ENCODE results near the gene VIPR2.
"Not testable (repeated sequence)": the region's sequence is repeated elsewhere in the genome, so short reads cannot be mapped to it uniquely, and the experiment has no call there.

The VIPR2 gene

DNA sequence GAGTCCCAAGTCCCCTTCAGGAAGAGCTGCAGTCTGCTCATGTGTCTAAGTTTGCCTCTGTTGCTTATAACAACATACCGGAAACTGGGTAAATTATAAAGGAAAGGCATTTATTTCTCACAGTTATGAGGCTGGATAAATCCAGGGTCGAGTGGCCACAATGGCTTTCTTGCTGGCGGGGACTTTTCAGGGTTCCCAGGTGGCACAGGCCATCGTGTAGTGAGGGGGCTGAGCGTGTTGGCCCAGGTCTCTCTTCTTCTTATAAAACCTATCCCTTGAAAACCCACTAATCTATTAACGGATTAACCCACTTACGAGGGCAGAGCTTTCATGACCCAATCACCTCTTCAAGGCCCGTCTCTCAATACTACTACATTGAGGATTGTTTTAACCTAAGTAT is 8.7 kb downstream of the VIPR2 start:
- no peaks in the 10 kb centered on the region for H3F3A ChIP-seq (ENCODE audit: control insufficient read depth, insufficient read depth)
- H3K36me3 ChIP-seq (ENCODE audit: control insufficient read depth, low read length): no peaks in the 10 kb centered on the region
- no peaks in the 10 kb centered on the region for H3K27me3 ChIP-seq (ENCODE audit: control insufficient read depth, low read length)
- H3K4me3 ChIP-seq (ENCODE audit: low read length): no peak overlapping the region
- H3K27ac ChIP-seq (ENCODE audit: low read depth, low read length): no peak overlapping the region
- no peaks in the 10 kb centered on the region for H3K9me3 ChIP-seq (ENCODE audit: control insufficient read depth, insufficient read depth, low read length)
- H3K4me2 ChIP-seq (ENCODE audit: low read length): no peak overlapping the region
- no peaks in the 10 kb centered on the region for H3K9me2 ChIP-seq (replicated peaks; ENCODE audit: control insufficient read depth, low read length)
- no peaks in the 10 kb centered on the region for H3K79me2 ChIP-seq (ENCODE audit: control insufficient read depth, low read length)
- H3K4me1 ChIP-seq (ENCODE audit: control insufficient read depth, low read length): no peaks in the 10 kb centered on the region
- no peaks in the 10 kb centered on the region for H4K20me1 ChIP-seq (ENCODE audit: control insufficient read depth, insufficient read depth, low read depth, low read length)
- no peak for TF ChIP-seq EZH2phosphoT487 (IDR thresholded peaks at IDR 0.05; ENCODE audit: borderline replicate concordance, low read length)
- TF ChIP-seq, protein P1, sequence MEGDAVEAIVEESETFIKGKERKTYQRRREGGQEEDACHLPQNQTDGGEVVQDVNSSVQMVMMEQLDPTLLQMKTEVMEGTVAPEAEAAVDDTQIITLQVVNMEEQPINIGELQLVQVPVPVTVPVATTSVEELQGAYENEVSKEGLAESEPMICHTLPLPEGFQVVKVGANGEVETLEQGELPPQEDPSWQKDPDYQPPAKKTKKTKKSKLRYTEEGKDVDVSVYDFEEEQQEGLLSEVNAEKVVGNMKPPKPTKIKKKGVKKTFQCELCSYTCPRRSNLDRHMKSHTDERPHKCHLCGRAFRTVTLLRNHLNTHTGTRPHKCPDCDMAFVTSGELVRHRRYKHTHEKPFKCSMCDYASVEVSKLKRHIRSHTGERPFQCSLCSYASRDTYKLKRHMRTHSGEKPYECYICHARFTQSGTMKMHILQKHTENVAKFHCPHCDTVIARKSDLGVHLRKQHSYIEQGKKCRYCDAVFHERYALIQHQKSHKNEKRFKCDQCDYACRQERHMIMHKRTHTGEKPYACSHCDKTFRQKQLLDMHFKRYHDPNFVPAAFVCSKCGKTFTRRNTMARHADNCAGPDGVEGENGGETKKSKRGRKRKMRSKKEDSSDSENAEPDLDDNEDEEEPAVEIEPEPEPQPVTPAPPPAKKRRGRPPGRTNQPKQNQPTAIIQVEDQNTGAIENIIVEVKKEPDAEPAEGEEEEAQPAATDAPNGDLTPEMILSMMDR (IDR thresholded peaks at IDR 0.05; ENCODE audit: low read depth, low read length, poor library complexity, severe bottlenecking): no peak

DNA sequence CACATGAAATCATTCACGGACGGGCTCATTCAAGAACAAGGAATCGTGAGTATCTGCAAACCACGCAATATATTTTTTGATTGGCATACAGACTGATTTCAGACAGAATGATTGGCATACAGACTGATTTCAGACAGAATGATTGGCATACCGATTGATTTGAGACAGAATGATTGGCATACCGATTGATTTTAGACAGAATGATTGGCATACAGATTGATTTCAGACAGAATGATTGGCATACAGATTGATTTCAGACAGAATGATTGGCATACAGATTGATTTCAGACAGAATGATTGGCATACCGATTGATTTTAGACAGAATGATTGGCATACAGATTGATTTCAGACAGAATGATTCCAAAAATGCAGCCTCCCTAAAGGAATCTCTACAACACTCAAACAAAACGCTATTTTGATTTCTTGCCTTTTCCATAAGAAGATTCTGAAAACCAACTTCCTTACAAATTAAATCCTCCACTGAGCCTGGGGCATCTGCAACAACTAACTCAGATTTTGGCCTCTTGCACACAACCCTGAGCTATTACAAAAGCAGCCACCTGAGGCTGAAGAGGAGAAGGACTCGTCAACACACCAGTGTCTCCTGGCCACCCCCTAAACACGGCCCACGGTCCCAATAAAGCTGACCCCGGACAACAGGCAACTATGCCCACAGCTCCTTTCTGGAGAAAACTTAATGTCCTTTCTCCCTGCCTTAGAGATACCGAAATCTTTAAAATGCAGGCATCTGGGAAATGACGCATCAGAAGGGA is 11.8 kb downstream of the VIPR2 start:
- H3K4me3 ChIP-seq (ENCODE audit: low read length); H3K27me3 ChIP-seq (ENCODE audit: control insufficient read depth, low read length); H3K4me1 ChIP-seq (ENCODE audit: control insufficient read depth, low read length); H4K20me1 ChIP-seq (ENCODE audit: control insufficient read depth, insufficient read depth, low read depth, low read length); H3K36me3 ChIP-seq (ENCODE audit: control insufficient read depth, low read length); H3K79me2 ChIP-seq (ENCODE audit: control insufficient read depth, low read length); H3K27ac ChIP-seq (ENCODE audit: low read depth, low read length); H3K4me2 ChIP-seq (ENCODE audit: low read length); H3F3A ChIP-seq (ENCODE audit: control insufficient read depth, insufficient read depth); H3K9me2 ChIP-seq (replicated peaks; ENCODE audit: control insufficient read depth, low read length); H3K9me3 ChIP-seq (ENCODE audit: control insufficient read depth, insufficient read depth, low read length): not testable (repeated sequence)

DNA sequence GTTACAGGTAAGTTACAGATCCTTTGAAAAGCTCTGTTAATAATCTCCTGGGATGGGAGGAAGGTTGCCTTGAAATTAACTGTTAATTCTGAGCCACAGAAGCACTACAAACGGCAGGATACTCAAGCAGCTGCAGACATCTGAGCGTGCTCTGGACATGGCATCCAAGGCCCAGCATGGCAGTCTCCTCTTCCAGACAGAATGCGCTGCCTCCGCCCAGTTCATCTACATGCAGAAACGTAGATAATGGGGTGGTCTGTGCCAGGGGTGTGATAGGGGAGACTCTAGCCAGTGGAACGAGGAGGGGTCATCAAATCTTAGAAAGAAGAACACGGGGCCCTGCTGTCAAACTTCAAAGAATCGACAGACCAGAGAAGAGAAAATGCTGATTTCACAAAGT is 13.8 kb downstream of the VIPR2 start:
- H3K36me3 ChIP-seq (ENCODE audit: control insufficient read depth, low read length): no peaks in the 10 kb centered on the region
- no peaks in the 10 kb centered on the region for H3K4me1 ChIP-seq (ENCODE audit: control insufficient read depth, low read length)
- H3K9me3 ChIP-seq (ENCODE audit: control insufficient read depth, insufficient read depth, low read length): no peaks in the 10 kb centered on the region
- TF ChIP-seq, protein P1 (IDR thresholded peaks at IDR 0.05; ENCODE audit: low read depth, low read length, poor library complexity, severe bottlenecking): no peak
- no peak for TF ChIP-seq EZH2phosphoT487 (IDR thresholded peaks at IDR 0.05; ENCODE audit: borderline replicate concordance, low read length)
- no peak overlapping the region for H3K4me2 ChIP-seq (ENCODE audit: low read length)
- H3K4me3 ChIP-seq (ENCODE audit: low read length): no peak overlapping the region
- H3K9me2 ChIP-seq (replicated peaks; ENCODE audit: control insufficient read depth, low read length): no peaks in the 10 kb centered on the region
- H3F3A ChIP-seq (ENCODE audit: control insufficient read depth, insufficient read depth): no peaks in the 10 kb centered on the region
- H3K79me2 ChIP-seq (ENCODE audit: control insufficient read depth, low read length): no peaks in the 10 kb centered on the region
- no peaks in the 10 kb centered on the region for H4K20me1 ChIP-seq (ENCODE audit: control insufficient read depth, insufficient read depth, low read depth, low read length)
- no peak overlapping the region for H3K27ac ChIP-seq (ENCODE audit: low read depth, low read length)
- no peaks in the 10 kb centered on the region for H3K27me3 ChIP-seq (ENCODE audit: control insufficient read depth, low read length)

DNA sequence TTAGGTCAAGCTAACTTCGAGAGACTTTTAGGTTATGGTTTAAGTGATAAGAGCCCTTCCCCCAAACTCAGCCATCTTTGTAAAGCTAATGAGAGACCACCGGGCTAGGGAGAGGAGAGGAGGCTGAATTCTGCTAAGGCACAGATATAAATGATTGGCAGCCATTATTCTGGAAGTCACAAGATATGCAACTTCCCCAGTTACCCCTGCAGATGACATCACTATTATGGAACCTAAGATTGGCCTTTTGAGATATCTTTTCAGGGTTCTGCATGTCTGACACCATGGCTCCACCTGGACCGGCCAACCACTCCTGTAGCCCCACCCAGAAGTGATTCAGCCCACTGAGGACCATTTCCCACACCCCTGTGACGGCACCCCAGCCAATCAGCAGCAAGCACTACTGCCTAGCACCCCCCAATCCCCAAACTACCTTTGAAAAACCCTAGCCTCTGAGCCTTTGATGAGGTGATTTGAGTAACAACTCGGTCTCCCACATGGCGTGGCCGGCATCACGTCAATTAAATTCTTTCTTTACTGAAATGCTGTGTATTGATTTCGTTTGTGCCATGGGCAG is 14.4 kb downstream of the VIPR2 start:
- TF ChIP-seq, protein P1 (IDR thresholded peaks at IDR 0.05; ENCODE audit: low read depth, low read length, poor library complexity, severe bottlenecking): no peak
- TF ChIP-seq EZH2phosphoT487 (IDR thresholded peaks at IDR 0.05; ENCODE audit: borderline replicate concordance, low read length): no peak
- H3K79me2 ChIP-seq (ENCODE audit: control insufficient read depth, low read length): no peaks in the 10 kb centered on the region
- H3K36me3 ChIP-seq (ENCODE audit: control insufficient read depth, low read length): no peaks in the 10 kb centered on the region
- H3K9me2 ChIP-seq (replicated peaks; ENCODE audit: control insufficient read depth, low read length): no peaks in the 10 kb centered on the region
- no peak overlapping the region for H3K4me3 ChIP-seq (ENCODE audit: low read length)
- no peaks in the 10 kb centered on the region for H3K9me3 ChIP-seq (ENCODE audit: control insufficient read depth, insufficient read depth, low read length)
- no peaks in the 10 kb centered on the region for H4K20me1 ChIP-seq (ENCODE audit: control insufficient read depth, insufficient read depth, low read depth, low read length)
- H3K27ac ChIP-seq (ENCODE audit: low read depth, low read length): no peak overlapping the region
- no peak overlapping the region for H3K4me2 ChIP-seq (ENCODE audit: low read length)
- H3K27me3 ChIP-seq (ENCODE audit: control insufficient read depth, low read length): no peaks in the 10 kb centered on the region
- no peaks in the 10 kb centered on the region for H3K4me1 ChIP-seq (ENCODE audit: control insufficient read depth, low read length)
- no peaks in the 10 kb centered on the region for H3F3A ChIP-seq (ENCODE audit: control insufficient read depth, insufficient read depth)
